HG02938 (cell line): ENCODE results near the gene ERVW-1.
"Not testable (repeated sequence)": the region's sequence is repeated elsewhere in the genome, so short reads cannot be mapped to it uniquely, and the experiment has no call there.

ENCODE experiments used
- ATAC-seq: cut with Tn5 transposase; IDR thresholded peaks from one replicate; pipeline ENCODE4 v1.9.1; 2021; ENCODE audit warnings: mild to moderate bottlenecking, moderate library complexity; ENCODE audit not compliant: unreplicated experiment

The ERVW-1 gene

DNA sequence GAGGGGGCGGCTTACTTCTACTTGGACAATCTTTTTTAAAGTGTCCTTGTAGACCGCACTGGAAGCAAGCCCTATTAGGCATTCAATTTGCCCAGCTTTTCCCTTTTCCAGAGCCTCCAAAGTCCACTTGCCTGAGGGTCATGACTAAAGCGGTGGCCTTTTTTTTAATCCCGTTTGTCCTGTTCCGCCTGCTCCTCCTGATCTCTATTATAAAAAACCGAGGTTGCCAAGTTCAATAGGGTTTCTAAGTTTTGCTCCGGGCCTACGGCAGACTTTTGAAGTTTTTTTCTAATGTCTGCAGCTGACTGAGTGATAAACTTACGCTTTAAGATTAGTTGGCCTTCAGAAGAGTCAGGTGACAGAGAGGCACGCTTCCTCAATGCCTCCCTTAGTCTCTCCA lies 3.8 kb downstream of the ERVW-1 start:
- ATAC-seq = not testable (repeated sequence)

DNA sequence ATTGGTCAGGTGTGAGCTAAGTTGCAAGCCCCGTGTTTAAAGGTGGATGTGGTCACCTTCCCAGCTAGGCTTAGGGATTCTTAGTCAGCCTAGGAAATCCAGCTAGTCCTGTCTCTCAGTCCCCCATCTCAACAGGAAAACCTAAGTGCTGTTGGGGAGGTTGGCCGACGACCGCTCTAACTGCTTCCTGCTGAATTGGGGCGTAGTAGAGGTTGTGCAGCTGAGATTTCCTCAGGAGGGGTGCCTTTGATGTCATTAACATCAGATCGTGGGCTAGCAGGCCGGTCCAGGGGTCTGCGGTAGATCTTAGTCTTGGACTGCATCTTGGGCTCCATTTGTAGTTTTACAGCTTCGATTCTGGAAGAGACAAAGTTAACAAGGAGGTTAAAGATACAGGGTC lies 9.2 kb downstream of the ERVW-1 start:
- ATAC-seq = not testable (repeated sequence)

DNA sequence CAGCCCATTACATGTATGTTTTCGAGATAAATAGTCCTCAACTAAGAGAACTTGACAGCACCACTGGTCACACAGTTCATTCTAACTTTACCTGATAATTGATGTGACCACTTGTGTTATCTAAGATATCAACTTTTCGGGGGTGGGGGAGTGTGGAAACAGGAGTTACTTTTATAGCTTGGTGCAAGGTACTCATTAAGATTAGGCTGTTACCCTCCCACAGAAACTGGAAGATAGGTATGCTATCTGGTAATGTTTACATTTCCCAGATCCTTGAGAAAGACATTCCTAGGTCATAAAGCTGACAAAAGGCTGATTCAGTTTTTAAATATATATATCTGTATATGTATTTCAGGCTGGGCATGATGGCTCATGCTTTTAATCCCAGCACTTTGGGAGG lies 11.1 kb downstream of the ERVW-1 start:
- no peak for ATAC-seq

DNA sequence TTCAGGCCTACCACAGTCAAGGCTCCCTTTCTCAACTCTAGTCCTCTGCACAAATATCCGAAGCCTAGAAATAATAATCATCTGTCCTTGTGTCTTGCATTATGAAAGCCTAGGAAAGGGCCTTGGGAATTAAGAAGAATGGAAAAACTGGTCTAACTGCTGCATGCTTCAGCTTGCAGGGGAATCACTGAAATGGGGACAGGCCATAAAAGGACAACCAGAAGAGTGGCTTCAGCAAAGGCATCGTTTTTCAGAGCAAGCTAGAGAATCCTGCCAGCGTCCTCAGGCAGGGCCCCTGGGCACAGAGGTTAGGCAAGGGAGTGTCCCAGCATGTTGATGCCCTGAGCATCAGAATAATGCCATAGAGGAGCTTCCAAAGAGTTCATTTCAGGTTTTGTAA lies 13.2 kb downstream of the ERVW-1 start:
- ATAC-seq = no peak

DNA sequence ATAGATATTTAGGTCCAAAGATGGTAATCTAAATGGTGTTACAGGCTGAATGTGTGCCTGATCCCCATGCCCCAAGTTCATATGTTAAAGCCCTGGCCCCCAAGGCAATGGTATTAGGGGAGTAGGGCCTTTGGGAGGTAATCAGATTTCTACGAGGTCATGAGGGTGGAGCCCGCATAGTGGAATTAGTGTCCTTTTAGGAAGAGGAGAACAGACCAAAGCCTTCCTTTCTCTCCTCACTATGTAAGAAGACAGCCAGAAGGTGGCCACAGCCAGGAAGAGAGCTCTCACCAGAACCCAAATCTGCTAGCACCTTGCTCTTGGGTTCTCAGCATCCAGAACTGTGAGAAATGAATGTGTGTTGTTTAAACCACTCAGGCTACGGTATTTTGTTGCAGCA lies 15.2 kb downstream of the ERVW-1 start:
- no peak for ATAC-seq

DNA sequence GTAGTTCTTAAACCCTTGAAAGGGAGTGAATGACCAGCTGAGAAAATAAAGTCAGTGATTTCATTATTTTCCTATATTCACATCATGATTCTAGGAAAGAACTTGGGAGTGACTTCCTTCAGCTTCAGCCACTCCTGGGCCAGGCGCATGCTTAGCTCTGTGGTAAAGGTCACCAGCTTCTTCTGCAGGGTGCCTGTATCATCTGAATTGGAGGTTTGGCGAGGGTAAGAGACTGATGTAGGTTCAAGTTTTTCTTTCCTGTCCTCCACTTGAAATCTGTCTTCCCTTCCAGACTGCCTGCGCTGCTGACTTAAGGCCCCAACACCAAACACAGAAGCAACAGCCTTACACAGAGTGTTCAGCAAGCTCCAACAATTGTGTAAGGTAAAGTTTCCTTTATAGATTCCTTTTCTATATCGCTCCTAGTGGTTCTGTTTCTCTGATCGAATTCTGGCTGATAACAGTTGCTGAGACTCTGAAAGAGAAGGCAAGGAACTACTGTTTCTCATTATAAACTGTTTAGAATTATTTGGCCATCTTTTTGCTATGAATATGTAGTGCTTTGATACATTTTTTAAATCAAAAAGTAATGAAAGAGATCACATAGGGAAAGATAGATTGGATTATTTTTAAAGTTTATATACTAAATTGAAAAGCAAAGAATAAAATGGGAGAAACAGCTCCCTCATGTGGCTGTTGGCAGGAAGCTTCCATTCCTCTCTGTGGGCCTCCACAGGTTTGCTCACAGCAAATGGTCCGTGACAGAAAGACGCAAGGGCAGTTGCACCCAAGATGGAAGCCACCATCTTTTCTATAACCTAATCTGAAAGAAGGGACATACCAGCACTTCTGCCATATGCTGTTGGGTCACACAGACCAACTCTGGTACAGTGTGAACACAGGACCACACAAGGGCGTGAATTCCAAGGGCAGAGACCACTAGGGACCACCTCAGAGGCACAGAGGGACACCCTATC lies 16.4 kb downstream of the ERVW-1 start:
- peak; percentile 74 for ATAC-seq

DNA sequence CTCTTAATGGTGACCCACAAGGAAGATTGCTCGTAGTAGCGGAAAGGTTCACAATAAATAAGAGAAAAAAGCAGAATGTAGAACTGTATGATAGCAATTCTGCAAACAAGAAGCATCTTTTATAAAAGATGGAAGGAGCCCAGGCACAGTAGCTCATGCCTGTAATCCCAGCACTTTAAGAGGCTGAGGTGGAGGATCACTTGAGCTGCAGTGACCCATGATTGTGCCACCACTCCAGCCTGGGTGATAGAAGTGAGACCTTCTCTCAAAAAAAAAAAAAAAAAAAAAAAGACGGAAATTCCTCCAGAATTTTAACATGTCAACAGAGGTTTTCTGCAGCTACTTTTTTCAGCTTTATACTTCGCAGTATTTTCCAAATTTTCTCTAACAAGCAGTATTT lies 17.2 kb downstream of the ERVW-1 start:
- no peak for ATAC-seq

DNA sequence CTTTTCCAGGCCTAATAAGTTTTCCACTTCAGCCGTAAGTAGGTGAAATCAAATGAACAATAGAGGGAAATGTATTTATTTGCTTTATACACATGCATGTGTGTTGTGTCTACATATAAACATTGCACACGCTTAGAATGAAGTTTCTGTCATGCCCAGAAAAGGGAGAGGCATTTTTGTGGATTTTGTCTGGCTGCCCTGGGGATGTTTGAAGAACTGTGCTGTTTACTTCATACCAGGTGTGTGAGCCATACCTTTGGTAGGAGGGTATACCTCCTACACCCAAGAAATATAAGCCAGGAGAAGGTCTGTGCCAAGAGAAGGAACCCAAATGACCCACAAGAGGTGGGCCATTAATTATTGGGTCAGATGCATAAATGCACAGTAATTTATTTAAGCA lies 17.6 kb downstream of the ERVW-1 start:
- no peak for ATAC-seq

DNA sequence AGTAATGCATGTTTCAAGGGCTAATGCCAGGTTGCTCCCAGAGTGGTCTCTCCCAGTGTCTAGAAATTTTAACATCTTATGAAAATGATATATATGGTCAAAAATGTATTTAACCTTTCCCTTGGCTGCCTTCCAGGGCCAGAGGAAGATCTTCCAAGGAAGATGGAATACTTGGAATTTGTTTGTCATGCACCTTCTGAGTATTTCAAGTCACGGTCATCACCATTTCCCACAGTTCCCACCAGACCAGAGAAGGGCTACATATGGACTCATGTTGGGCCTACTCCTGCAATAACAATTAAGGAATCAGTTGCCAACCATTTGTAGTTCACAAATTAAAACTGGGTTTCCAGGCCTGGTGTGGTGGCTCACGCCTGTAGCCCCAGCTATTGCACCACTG lies 21.5 kb downstream of the ERVW-1 start:
- no peak for ATAC-seq

DNA sequence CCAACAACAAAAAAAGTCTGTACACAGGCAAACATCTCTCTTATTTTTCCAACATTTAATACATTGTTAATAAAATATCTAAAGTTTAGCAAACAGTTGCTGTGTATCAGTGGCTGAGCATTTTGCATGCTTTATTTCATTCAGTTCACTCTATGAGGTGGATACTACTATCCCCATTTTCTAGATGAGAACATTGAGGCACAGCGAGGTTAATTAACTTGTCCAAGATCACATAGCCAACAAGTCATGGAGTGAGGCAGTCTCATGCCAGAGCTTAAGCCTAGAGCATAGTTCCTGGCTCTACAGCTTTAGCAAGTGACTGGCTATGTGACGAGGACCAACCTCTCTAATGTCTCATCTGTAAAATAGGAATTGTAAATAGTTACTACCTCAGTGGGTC lies 26.1 kb downstream of the ERVW-1 start:
- ATAC-seq = no peak

DNA sequence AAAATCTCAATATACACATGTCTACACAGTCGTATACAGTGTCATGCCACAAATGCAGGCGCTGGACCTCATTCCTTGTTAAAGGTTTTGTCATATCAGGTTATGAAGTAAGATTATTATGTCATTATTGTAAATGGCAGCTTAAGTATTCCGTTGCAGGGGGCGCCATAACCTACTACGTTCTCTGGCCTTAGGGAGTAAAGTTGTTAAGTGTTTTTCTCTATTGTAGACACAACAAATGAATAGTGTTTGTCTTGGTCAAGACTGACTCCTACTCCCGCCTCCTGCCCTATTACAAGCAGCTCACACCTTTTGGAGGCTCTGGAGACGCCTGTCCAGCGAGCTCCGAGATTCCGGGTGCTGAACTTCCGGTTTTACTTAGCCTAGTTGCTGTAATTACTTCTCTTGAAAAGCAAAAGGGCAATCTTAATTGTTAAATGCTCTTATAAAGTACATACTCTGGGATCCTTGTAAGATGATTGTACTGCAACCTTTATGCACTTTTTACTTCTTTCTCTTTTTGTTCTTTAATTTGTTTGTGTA lies 29.5 kb downstream of the ERVW-1 start:
- peak; percentile 39 for ATAC-seq

DNA sequence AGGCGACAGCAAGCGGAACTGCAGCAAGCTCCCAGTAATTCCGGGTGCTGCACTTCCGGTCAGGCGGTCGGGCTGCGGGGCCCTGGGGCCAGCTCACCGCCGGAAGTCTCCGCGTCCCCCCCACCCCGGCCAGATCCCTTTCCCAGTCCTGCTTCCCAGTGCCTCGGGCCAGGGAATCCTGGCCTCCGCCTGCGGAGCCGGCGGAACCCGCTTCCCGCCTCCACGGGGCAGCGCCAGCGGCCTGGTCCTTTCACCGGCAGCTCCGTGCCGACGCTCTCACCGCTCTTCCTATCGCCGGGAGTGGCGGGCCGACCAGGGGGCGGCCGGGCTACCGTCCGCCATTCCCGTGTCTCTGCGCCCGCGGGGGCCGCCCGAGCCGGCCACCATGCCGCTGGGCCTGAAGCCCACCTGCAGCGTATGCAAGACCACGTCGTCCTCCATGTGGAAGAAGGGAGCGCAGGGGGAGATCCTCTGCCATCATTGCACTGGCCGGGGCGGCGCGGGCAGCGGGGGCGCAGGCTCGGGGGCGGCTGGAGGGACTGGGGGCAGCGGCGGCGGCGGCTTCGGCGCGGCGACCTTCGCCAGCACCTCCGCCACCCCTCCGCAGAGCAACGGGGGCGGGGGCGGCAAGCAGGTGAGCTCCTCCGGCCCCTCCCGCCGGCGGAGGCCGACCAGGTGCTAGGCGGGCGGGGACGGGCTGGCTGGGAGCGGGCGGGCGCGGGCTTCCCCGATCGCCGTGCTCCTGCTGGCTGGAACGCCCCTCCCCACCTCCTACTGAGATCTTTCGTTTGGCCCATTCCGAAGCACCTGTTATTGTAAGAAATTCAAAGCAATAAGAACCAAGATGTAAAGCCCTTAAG lies 30.2 kb downstream of the ERVW-1 start, which contains the start of gene GATAD1:
GATAD1 (plus strand) TSS at position 138 of the 860 bp plus-strand sequence; CDS start at position 386, 248 bp downstream.
- ATAC-seq = peak; percentile 89

DNA sequence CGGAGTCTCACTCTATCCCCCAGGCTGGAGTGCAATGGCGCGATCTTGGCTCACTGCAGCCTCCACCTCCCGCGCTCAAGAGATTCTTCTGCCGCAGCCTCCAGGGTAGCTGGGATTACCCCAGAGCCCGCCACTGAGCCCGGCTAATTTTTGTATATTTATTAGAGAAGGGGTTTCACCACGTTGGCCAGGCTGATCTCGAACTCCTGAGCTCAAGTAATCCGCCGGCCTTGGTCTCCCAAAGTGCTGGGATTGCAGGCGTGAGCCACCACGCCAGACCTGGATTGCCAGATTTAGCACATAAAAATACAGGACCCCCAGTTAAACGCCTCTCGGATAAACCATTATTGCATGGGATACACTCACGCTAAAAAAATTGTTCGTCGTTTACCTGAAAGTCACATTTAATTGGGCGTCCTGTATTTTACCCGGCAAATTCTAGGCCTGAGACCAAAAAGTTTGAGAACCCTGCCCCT lies 30.8 kb downstream of the ERVW-1 start:
- no peak for ATAC-seq

DNA sequence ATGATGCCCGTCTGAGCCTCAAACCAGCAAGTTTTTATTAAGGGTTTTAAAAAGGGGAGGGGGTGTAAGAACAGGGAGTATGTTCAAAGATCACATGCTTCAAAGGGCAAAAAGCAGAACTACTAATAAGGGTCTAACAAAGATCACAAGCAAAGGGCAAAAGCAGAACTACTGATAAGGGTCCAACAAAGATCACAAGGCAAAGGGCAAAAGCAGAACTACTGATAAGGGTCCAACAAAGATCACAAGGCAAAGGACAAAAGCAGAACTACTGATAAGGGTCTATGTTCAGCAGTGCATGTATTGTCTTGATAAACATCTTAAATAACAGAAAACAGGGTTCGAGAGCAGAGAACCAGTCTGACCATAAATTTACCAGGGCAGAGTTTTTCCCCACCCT lies 35.0 kb downstream of the ERVW-1 start:
- not testable (repeated sequence) for ATAC-seq

DNA sequence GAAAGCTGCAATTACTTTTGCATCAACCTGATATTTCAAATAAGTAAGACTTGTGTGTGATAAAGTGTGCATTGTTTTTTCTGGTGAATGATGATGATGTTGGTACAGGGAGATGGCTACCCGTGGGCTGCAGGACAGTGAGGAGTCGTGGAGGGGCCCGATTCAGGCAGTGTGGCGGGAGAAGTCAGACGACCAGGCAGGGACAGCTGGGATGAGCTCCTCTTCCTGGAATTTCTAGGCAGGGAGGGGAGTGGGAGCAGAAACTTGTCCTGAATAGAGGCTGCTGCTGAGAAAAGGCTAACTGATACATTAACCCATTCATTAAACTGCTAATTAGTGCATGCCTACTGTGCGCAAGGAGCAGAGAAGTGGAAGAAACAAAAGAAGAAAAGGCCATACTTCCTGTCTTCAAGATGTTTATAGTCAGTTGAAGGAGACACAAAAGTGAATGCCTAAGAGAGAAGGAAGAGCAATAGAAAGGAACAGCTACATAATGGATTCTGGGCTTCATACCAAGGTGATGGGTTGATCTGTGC lies 39.7 kb downstream of the ERVW-1 start:
- ATAC-seq = no peak

DNA sequence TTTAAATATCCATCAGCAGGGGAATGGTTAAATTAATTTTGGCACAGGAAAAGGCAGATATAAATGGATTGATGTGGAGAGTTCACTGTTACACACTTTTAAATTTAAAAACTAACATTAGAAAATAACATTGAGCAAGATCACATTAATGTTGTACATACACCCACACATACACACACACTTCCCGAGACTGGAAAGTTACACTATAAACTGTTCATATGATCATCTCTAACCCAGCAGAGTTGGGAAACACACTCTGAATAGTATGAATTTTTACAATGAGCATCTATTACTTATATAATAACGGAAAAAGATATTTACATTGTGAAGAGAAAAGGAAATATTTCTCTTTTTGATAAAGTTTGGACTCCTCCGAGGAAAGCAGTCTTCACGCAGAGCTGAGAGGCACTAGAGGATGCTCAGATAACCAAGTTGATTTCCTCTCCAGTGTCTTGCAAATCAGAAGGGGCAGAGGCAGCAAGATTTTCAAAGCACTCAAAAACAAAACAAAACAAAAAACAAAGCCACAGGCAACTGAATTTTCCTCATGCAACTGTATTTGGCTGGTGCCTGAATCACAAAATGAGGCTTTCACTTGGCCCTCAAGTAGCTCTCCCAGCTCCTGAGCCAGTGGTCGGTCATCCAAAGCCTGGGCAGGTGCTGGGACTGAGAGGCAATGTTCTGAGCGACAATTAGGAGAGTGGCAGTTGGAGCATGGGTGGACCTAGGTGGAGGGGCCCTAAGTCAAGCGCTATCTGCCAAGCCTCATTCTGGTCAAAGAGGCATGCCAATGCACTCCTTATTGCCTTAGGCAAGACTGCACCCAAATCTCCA lies 40.9 kb downstream of the ERVW-1 start:
- ATAC-seq = no peak

DNA sequence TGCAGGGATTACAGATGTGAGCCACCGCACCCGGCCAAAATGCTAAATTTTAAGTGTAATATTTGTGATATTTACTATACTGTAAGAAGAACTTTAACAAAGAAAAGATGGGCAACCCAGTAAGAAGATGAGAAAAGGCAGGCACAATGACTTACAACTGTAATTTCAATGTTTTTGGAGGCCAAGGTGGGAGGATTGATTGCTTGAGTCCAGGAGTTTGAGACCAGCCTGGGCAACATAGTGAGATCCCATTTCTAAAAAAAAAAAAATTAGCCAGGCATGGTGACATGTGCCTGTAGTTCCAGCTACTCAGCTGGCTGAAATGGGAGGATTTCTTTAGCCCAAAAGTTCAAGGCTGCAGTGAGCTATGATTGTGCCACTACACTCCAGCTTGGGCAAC lies 42.2 kb downstream of the ERVW-1 start:
- no peak for ATAC-seq

DNA sequence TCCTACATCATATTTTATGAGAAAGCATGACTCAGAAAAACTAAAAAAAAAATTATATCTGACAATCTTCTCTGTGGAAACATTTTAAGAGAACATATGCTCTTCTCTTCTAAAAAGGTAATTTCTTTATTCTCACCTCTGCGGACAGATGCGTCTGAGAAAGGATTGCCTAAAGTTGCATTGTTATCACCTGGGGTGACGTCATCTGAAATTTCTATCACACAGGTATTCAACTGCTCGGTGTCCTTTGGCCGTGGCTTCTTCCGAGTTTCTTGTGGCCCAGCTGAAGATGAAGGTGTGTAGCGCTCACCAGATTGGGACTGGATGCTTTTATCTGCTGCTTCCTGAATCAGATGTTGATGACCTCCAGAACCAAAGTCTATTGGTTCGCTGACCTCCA lies 44.7 kb downstream of the ERVW-1 start:
- no peak for ATAC-seq

DNA sequence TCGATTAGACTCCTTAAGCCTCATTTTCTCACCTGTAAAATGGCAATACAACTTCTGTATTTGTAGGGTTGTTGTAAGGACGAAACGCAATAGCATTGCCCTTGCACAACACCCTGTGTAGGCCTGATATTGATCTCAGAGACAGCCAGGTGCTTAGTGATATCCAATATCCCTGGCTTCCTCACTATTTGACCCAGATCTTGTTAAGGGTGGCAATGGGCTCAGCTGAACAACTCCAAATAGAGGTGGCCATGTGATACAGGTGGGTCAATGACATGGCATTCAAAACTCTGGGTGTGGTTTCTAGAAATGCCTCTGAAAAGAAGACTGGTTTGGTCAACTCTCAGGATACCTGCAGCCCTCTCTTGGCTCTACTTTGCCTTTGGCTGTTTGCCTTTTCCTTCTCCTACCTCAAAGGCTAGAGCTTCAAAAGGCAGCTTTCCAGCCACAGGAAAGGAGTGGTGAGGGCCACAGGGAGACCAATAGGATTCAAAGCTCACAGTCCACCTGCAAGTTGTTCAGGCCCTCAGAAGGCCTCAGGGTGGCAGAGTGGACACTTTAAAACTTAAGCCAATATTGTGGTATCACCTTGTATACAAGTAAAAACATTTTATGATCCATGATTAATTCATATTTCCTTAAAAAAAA lies 45.3 kb downstream of the ERVW-1 start:
- no peak for ATAC-seq

DNA sequence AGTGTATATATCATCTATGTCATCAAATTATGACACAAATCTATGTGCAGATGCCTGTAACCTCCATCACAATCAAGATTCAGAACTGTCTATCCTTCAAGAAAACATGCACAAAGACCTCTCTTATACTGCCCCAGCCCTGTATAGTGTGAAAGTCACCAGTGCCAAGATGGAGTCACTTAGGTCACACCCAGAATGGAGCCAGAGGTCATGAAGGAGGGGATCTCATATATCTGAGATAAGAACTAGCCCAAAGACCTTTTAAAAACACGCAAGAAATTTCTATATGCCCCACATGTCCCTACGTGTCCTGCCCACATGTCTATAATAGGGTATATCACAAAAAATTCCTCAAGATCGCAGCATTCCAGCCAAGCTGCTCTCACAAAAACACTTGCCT lies 50.6 kb downstream of the ERVW-1 start:
- no peak for ATAC-seq
